ENCODE measurements around the gene MVD. TPM values are rescaled to one million over a fixed set of nuclear protein-coding genes. Genes with fewer than 3 reads are reported as not detected.

Gene MVD
- total and polyA plus RNA-seq, 7 donors = 16.8 to 206 (median 25.7) TPM

DNA sequence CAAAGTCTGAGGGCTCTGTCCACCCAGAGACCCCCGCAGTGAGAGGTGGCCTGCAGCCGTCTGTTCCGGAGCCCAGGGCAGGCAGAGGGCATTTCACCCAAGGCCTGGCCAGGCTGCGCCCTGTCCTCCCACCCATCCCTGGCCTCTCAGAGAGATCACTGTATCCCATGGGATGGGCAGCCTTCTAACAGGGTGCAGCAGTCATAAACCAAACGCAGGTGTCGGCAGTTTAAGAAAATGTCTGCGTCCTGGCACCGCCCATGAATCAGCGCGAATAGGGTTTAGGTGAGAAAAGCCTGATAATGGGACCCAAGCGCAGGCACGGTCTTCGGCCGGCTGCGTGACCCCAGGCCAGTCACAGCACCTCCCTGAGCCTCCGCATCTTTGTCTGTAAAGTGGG lies 17.4 kb downstream of the MVD start:
- Histone ChIP-seq H3K36me3 (no peaks in the 10 kb centered on the region), H3K9me3 (no peaks in the 10 kb centered on the region), H3K4me1 (peaks cover 0 to 11% (median 8%) of the 10 kb centered on the region in 4 donors), H3K4me3 (no peak overlapping the region), H3K27ac (no peak overlapping the region), H3K27me3 (peaks cover 0 to 7% (median 0%) of the 10 kb centered on the region in 3 donors)
- no peak for DNase-seq
- 26 to 80% methylated on average over 16 of the region's 16 CpGs for WGBS, 2 donors
- TF ChIP-seq, protein P1, sequence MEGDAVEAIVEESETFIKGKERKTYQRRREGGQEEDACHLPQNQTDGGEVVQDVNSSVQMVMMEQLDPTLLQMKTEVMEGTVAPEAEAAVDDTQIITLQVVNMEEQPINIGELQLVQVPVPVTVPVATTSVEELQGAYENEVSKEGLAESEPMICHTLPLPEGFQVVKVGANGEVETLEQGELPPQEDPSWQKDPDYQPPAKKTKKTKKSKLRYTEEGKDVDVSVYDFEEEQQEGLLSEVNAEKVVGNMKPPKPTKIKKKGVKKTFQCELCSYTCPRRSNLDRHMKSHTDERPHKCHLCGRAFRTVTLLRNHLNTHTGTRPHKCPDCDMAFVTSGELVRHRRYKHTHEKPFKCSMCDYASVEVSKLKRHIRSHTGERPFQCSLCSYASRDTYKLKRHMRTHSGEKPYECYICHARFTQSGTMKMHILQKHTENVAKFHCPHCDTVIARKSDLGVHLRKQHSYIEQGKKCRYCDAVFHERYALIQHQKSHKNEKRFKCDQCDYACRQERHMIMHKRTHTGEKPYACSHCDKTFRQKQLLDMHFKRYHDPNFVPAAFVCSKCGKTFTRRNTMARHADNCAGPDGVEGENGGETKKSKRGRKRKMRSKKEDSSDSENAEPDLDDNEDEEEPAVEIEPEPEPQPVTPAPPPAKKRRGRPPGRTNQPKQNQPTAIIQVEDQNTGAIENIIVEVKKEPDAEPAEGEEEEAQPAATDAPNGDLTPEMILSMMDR (IDR thresholded peaks at IDR 0.05) = no peak
- intact Hi-C loops (cut with DNase I) = no loop called here

- Histone ChIP-seq H3K4me1 (peaks cover 0 to 4% (median 0%) of the 10 kb centered on the region in 4 donors), H3K9me3 (no peaks in the 10 kb centered on the region), H3K4me3 (no peak overlapping the region), H3K27ac (no peak overlapping the region), H3K36me3 (no peaks in the 10 kb centered on the region), H3K27me3 (peaks cover 16 to 25% (median 17%) of the 10 kb centered on the region in 3 donors)
- 85 to 90% methylated on average over 9 of the region's 9 CpGs for WGBS, 2 donors
- DNase-seq = no peak
- intact Hi-C loops (cut with DNase I) = no loop called here
- TF ChIP-seq POLR2AphosphoS5 (IDR thresholded peaks at IDR 0.05) (no peak), EP300 (IDR thresholded peaks at IDR 0.05) (no peak), POLR2A (IDR thresholded peaks at IDR 0.05) (no peak)
- TF ChIP-seq, protein P1 (IDR thresholded peaks at IDR 0.05) = no peak
These were observed 19.3 kb downstream of the MVD start for GRCh38 chr16:88643644-88643932.

GRCh38 chr16:88642881-88643643 lies 19.8 kb downstream of the MVD start:
- WGBS, 2 donors = 87 to 88% methylated on average over 58 of the region's 58 CpGs
- H3K4me1 ChIP-seq = peaks cover 0 to 4% (median 0%) of the 10 kb centered on the region in 4 donors
- no peak for TF ChIP-seq POLR2A (IDR thresholded peaks at IDR 0.05)
- no peak for TF ChIP-seq EP300 (IDR thresholded peaks at IDR 0.05)
- no peak for TF ChIP-seq POLR2AphosphoS5 (IDR thresholded peaks at IDR 0.05)
- TF ChIP-seq, protein P1 (IDR thresholded peaks at IDR 0.05) = no peak
- no peak overlapping the region for H3K4me3 ChIP-seq
- no peaks in the 10 kb centered on the region for H3K36me3 ChIP-seq
- no peak overlapping the region for H3K27ac ChIP-seq
- intact Hi-C loops (cut with DNase I) = no loop called here
- no peaks in the 10 kb centered on the region for H3K9me3 ChIP-seq
- DNase-seq = no peak
- peaks cover 22 to 30% (median 23%) of the 10 kb centered on the region in 3 donors for H3K27me3 ChIP-seq

- peaks cover 28 to 51% (median 40%) of the 10 kb centered on the region in 3 donors for H3K27me3 ChIP-seq
- intact Hi-C loops (cut with DNase I) = no loop called here
- no peak for DNase-seq
These were observed 22.2 kb downstream of the MVD start for GRCh38 chr16:88640498-88641247.

More at GRCh38 chr16:88640498-88641247, 22.2 kb downstream of the MVD start:
- 42 to 53% methylated on average over 17 of the region's 17 CpGs for WGBS, 2 donors
- Histone ChIP-seq H3K9me3 (no peaks in the 10 kb centered on the region), H3K4me1 (peaks cover 0 to 4% (median 0%) of the 10 kb centered on the region in 4 donors), H3K27ac (no peak overlapping the region), H3K4me3 (no peak overlapping the region), H3K36me3 (no peaks in the 10 kb centered on the region)
- TF ChIP-seq, protein P1 (IDR thresholded peaks at IDR 0.05) = no peak
- TF ChIP-seq EP300 (IDR thresholded peaks at IDR 0.05) (no peak), POLR2A (IDR thresholded peaks at IDR 0.05) (no peak), POLR2AphosphoS5 (IDR thresholded peaks at IDR 0.05) (no peak)
